Measurements from ENCODE around the gene NRARP.
A peak's percentile ranks its signal among the peaks of the same experiment; 100 is the strongest.

NRARP gene

GRCh38 chr9:137319739-137320551 lies 17.9 kb upstream of the NRARP start:
- no peak for DNase-seq (ENCODE audit: low read depth)
- no peak overlapping the region for H3K4me3 ChIP-seq (ENCODE audit: low read depth, low read length)
- no peak for TF ChIP-seq CTCF (conservative IDR thresholded peaks at IDR 0.05; ENCODE audit: low read depth, low read length)

- no peak overlapping the region for H3K4me3 ChIP-seq (ENCODE audit: low read depth, low read length)
- TF ChIP-seq CTCF (conservative IDR thresholded peaks at IDR 0.05; ENCODE audit: low read depth, low read length), result peak; percentile 17
- DNase-seq (ENCODE audit: low read depth), result no peak
Measured at GRCh38 chr9:137319011-137319738, 17.1 kb upstream of the NRARP start.

- H3K4me3 ChIP-seq (ENCODE audit: low read depth, low read length), result no peak overlapping the region
- DNase-seq (ENCODE audit: low read depth), result no peak
- no peak for TF ChIP-seq CTCF (conservative IDR thresholded peaks at IDR 0.05; ENCODE audit: low read depth, low read length)
Measured at GRCh38 chr9:137318602-137319001, 16.5 kb upstream of the NRARP start.

GRCh38 chr9:137317718-137318511 lies 15.8 kb upstream of the NRARP start:
- H3K4me3 ChIP-seq (ENCODE audit: low read depth, low read length), result no peak overlapping the region
- TF ChIP-seq CTCF (conservative IDR thresholded peaks at IDR 0.05; ENCODE audit: low read depth, low read length), result no peak
- DNase-seq (ENCODE audit: low read depth), result no peak

- DNase-seq (ENCODE audit: low read depth), result no peak
- no peak overlapping the region for H3K4me3 ChIP-seq (ENCODE audit: low read depth, low read length)
- no peak for TF ChIP-seq CTCF (conservative IDR thresholded peaks at IDR 0.05; ENCODE audit: low read depth, low read length)
Measured at GRCh38 chr9:137317021-137317717, 15.1 kb upstream of the NRARP start.

Data from choroid plexus epithelial cell (primary cell).